H54 (cell line): ENCODE measurements around the gene TRIP6.
A peak's percentile ranks its signal among the peaks of the same experiment; 100 is the strongest.

Experiments used
- DNase-seq: peaks from one replicate; pipeline ENCODE4 v3.0.0; 2011; ENCODE audit warnings: low spot score, mixed read lengths; ENCODE audit not compliant: insufficient read length
- FAIRE-seq: peaks from 3 replicates; lab custom pipeline; 2011; peaks lifted over from hg19 to GRCh38; lab: Jason Lieb, UNC
- POLR2A ChIP-seq: IDR thresholded peaks from 2 replicates; pipeline ENCODE4 v1.6.1; 2011; ENCODE audit warnings: low read depth, mild to moderate bottlenecking, low read length

The TRIP6 gene

DNA sequence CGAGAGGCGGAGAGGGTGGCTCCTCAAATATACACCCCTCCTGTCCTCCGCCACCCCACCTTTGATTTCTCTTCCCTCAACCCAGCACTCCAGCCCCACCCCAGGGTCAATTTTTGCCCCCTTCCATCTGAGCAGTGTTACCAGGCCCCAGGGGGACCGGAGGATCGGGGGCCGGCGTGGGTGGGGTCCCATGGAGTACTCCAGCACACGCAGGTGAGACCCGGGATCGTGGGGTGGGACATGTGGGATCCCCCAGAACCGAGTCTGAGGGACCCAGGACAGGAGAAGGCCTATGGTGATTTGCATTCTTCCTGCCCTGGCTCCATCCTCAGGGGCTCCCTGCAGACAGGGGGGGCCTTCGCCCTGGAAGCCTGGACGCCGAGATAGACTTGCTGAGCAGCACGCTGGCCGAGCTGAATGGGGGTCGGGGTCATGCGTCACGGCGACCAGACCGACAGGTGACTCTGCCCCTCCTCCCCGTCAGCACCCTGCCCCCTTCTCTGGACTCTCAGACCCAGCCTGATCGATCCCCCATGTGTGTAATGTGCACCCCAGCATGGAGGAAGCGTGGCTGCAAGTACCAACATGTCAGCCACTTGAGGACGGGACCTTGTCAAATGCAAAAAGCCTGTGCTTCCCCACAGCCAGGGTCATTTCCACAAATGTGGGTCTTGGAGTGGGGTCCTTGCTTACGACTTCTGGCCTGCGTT lies 744 bp downstream of the TRIP6 start:
- FAIRE-seq, result no peak
- TF ChIP-seq POLR2A, result no peak
- DNase-seq, result no peak

GRCh38 chr7:100873599-100874299 lies 6.6 kb downstream of the TRIP6 start:
- no peak for FAIRE-seq
- no peak for DNase-seq
- TF ChIP-seq POLR2A, result no peak

- FAIRE-seq (no peak), DNase-seq (no peak)
- no peak for TF ChIP-seq POLR2A
These were observed 7.1 kb downstream of the TRIP6 start for GRCh38 chr7:100874300-100874576.

- FAIRE-seq (no peak), DNase-seq (peak; percentile 86)
- peak; percentile 84 for TF ChIP-seq POLR2A
These were observed 7.6 kb downstream of the TRIP6 start, which contains the start of gene SRRT for GRCh38 chr7:100874577-100875355. Gene SRRT, plus strand, starts transcription at chr7:100875103. Its CDS starts 488 bp downstream, at chr7:100875591.

- TF ChIP-seq POLR2A, result no peak
- no peak for FAIRE-seq
- no peak for DNase-seq
These were observed 8.2 kb downstream of the TRIP6 start for GRCh38 chr7:100875356-100875751.

GRCh38 chr7:100878013-100878412 lies 10.8 kb downstream of the TRIP6 start:
- DNase-seq (no peak), FAIRE-seq (no peak)
- TF ChIP-seq POLR2A, result no peak

GRCh38 chr7:100878685-100879084 lies 11.5 kb downstream of the TRIP6 start:
- FAIRE-seq, result no peak
- DNase-seq, result no peak
- TF ChIP-seq POLR2A, result no peak

DNA sequence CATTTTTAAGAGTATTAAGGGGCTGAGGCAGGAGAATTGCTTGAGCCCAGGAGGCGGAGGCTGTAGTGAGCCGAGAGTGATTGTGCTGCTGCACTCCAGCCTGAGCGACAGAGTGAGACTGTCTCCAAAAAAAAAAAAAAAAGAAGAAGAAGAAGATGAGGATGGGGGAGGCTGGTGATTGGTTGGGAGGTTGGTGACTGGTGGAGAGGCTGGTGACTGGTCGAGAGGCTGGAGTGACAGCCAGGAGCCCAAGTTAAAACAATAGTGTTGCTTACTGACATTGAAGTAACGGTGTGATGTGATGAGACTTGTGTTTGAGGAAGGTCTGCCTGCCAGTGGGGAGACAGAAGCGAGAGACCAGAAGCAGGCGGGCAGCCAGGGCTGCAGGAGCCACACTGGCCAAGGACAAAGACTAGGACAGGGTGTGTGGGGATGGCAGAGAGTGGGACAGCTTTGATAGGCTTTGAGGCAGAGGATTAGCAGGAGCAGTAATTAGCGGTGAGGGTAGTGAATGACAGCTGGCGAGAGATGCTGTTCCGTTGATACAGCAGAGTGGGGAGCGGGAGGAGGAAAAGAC lies 12.6 kb downstream of the TRIP6 start:
- FAIRE-seq (no peak), DNase-seq (no peak)
- TF ChIP-seq POLR2A, result no peak

- no peak for TF ChIP-seq POLR2A
These were observed 13.5 kb downstream of the TRIP6 start for GRCh38 chr7:100880645-100881044.

GRCh38 chr7:100881136-100881535 lies 13.9 kb downstream of the TRIP6 start:
- no peak for DNase-seq
- no peak for FAIRE-seq
- TF ChIP-seq POLR2A, result no peak

More at GRCh38 chr7:100880645-100881044, 13.5 kb downstream of the TRIP6 start:
- FAIRE-seq (no peak), DNase-seq (no peak)

DNA sequence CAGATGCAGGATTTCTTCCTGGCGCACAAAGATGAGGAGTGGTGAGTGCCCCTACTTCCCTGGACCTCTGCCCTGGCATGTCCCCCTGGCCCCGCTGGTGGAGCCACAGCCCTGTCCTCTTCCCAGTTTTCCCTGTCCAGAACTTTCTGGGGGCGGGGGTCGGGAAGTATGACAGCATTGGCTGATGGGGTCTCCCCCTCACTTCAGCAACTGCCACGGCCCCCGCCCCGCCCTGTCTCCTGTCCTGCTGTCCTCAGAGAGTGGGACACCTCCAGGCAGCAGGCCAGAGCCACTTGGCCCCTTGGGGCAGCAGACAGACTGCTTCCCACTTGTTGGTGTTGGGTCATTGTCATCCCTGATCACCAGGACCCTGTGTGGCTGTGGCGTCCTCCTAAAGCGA lies 15.0 kb downstream of the TRIP6 start:
- TF ChIP-seq POLR2A, result no peak
- no peak for FAIRE-seq
- no peak for DNase-seq

DNA sequence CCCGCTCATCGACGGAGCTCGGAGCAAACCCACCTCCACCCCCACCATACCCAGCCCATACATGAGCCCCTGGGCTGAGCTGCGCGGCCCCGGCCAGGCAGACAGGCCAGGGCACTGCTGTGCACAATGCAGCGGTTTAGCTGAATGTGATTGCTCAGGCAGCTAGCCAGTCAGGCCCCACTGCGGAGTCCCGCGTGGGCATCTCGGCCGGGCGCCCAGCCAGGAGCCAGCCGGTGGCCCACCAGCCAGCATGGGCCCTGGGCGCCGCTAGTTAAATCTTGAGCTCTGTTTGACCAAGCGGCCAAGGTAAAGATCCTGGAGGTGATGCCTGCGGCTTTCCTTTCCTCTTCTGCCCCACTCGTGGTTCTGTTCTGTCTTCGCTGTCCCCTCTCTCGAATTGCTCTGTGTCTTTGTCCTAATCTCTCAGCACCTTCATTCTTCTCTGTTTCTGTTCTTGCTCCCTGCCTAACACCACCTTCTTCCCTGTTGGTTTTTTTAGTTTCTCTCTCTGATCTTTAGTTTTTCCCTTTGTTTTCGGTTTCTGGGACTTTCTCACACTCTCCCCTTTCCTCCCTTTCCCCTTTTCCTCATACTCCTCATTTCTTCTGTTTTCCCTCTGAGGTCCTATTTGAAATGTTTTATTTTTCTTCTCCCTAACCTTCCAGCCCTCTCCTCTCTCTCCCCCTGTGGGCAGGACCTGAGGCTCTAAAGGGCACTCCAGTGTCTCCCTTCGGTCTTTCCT lies 15.8 kb downstream of the TRIP6 start:
- TF ChIP-seq POLR2A, result no peak
- DNase-seq (no peak), FAIRE-seq (no peak)

- DNase-seq (no peak), FAIRE-seq (no peak)
- no peak for TF ChIP-seq POLR2A
These were observed 17.7 kb downstream of the TRIP6 start for GRCh38 chr7:100884736-100885439.
